ENCODE results near the gene MAGEA4.
A peak's percentile ranks its signal among the peaks of the same experiment; 100 is the strongest.

MAGEA4 gene, protein sequence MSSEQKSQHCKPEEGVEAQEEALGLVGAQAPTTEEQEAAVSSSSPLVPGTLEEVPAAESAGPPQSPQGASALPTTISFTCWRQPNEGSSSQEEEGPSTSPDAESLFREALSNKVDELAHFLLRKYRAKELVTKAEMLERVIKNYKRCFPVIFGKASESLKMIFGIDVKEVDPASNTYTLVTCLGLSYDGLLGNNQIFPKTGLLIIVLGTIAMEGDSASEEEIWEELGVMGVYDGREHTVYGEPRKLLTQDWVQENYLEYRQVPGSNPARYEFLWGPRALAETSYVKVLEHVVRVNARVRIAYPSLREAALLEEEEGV

GRCh38 chrX:151912780-151913179 lies at the start of gene MAGEA4:
TSS of gene MAGEA4 (plus strand) at chrX:151912889. CDS start at chrX:151923665, 10,776 bp downstream.
- Histone ChIP-seq H3K4me1 (ENCODE audit: insufficient read depth, poor library complexity, severe bottlenecking) (no peaks in the 10 kb centered on the region), H3K27me3 (ENCODE audit: insufficient read depth, poor library complexity, severe bottlenecking) (no peaks in the 10 kb centered on the region), H3K9me3 (ENCODE audit: severe bottlenecking) (no peaks in the 10 kb centered on the region), H3K27ac (ENCODE audit: poor library complexity, severe bottlenecking) (no peak within 1 kb of the TSS), H3K4me3 (ENCODE audit: severe bottlenecking) (no peak within 1 kb of the TSS), H3K36me3 (ENCODE audit: low read depth) (no peaks in the 10 kb centered on the region)
- TF ChIP-seq CTCF (IDR thresholded peaks at IDR 0.05; ENCODE audit: poor library complexity, severe bottlenecking), result no peak
- DNase-seq (ENCODE audit: low spot score) (no peak), ATAC-seq (ENCODE audit: low read depth) (no peak)

DNA sequence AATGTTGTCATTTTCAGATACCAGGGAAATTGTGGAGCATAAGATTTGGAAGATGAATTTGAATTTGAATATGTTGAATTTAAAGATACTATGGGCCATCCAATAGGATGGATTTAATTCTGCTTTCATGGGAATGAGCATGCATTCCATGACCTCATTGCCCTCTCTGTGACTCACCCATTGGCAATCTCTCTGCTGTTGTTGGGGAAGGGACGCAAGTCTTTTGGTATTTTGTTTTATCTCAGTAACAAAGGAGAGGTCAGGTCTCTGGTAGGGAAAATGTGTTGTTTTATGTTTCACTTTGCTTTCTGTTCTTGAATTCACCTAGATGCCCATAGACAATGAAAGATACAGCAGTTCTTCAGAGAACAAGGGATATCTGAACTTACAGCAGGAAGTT lies 42.1 kb upstream of the MAGEA4 start:
- Histone ChIP-seq H3K4me1 (ENCODE audit: insufficient read depth, poor library complexity, severe bottlenecking) (peaks cover 19% of the 10 kb centered on the region), H3K27ac (ENCODE audit: poor library complexity, severe bottlenecking) (peak overlapping the region; percentile 95), H3K4me3 (ENCODE audit: severe bottlenecking) (no peak overlapping the region), H3K27me3 (ENCODE audit: insufficient read depth, poor library complexity, severe bottlenecking) (no peaks in the 10 kb centered on the region), H3K36me3 (ENCODE audit: low read depth) (no peaks in the 10 kb centered on the region), H3K9me3 (ENCODE audit: severe bottlenecking) (no peaks in the 10 kb centered on the region)
- ATAC-seq (ENCODE audit: low read depth) (peak; percentile 67), DNase-seq (ENCODE audit: low spot score) (no peak)
- no peak for TF ChIP-seq CTCF (IDR thresholded peaks at IDR 0.05; ENCODE audit: poor library complexity, severe bottlenecking)

- ATAC-seq (ENCODE audit: low read depth), result peak; percentile 91
Measured at GRCh38 chrX:151871244-151871643, 41.4 kb upstream of the MAGEA4 start.

DNA sequence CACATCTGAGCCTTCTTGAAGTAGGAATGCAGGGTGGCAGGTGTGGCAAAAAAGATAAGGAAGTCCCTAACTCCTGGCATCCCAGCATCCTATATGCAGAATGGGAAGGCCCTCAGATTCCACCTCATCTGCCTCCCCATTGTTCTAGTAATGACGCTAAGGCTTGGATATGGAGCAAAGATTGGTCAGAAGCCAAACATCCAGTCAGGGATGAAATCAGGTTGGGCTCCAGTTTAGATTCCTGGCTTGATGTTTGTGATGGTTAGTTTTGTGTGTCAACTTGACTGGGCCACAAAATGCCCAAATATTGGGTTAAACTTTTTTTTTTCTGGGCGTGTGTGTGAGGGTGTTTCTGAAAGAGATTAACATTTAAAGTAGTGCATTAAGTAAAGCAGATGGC lies 39.6 kb upstream of the MAGEA4 start:
- H3K9me3 ChIP-seq (ENCODE audit: severe bottlenecking), result no peaks in the 10 kb centered on the region
- no peak for DNase-seq (ENCODE audit: low spot score)
- ATAC-seq (ENCODE audit: low read depth), result no peak

More at GRCh38 chrX:151871244-151871643, 41.4 kb upstream of the MAGEA4 start:
- peak; percentile 58 for DNase-seq (ENCODE audit: low spot score)
- no peak for TF ChIP-seq CTCF (IDR thresholded peaks at IDR 0.05; ENCODE audit: poor library complexity, severe bottlenecking)
- Histone ChIP-seq H3K4me1 (ENCODE audit: insufficient read depth, poor library complexity, severe bottlenecking) (peaks cover 19% of the 10 kb centered on the region), H3K36me3 (ENCODE audit: low read depth) (no peaks in the 10 kb centered on the region), H3K9me3 (ENCODE audit: severe bottlenecking) (no peaks in the 10 kb centered on the region), H3K4me3 (ENCODE audit: severe bottlenecking) (no peak overlapping the region), H3K27ac (ENCODE audit: poor library complexity, severe bottlenecking) (peak overlapping the region; percentile 95), H3K27me3 (ENCODE audit: insufficient read depth, poor library complexity, severe bottlenecking) (no peaks in the 10 kb centered on the region)

More for the DNA sequence above, 39.6 kb upstream of the MAGEA4 start:
- Histone ChIP-seq H3K27me3 (ENCODE audit: insufficient read depth, poor library complexity, severe bottlenecking) (no peaks in the 10 kb centered on the region), H3K27ac (ENCODE audit: poor library complexity, severe bottlenecking) (no peak overlapping the region), H3K36me3 (ENCODE audit: low read depth) (no peaks in the 10 kb centered on the region), H3K4me1 (ENCODE audit: insufficient read depth, poor library complexity, severe bottlenecking) (peaks cover 19% of the 10 kb centered on the region), H3K4me3 (ENCODE audit: severe bottlenecking) (no peak overlapping the region)
- no peak for TF ChIP-seq CTCF (IDR thresholded peaks at IDR 0.05; ENCODE audit: poor library complexity, severe bottlenecking)
